DND-41 (cell line): ENCODE results near the gene PRELP.

Source experiments
- ATAC-seq: fragments of 200-7000 bp; cut with Tn5 transposase; 3 replicates; pipeline ENCODE4 v1.9.1; 2021; ENCODE audit warnings: low read depth; ENCODE audit not compliant: insufficient read depth
- DNase-seq: peaks from one replicate; pipeline ENCODE4 v3.0.0-alpha.2; 2020
- H2AFZ ChIP-seq: 2 replicates; pipeline ENCODE4 v1.6.0; 2012; ENCODE audit warnings: low read depth, low read length
- H3K27ac ChIP-seq: 2 replicates; pipeline ENCODE4 v1.5.1; 2012; ENCODE audit warnings: low read length, inconsistent platforms
- H3K27me3 ChIP-seq: fragments of 200-600 bp; sonication (generic); 2 replicates; pipeline ENCODE4 v1.6.0; 2012; ENCODE audit warnings: low read length, mild to moderate bottlenecking, inconsistent platforms; ENCODE audit not compliant: insufficient read depth, poor library complexity
- H3K36me3 ChIP-seq: 2 replicates; pipeline ENCODE4 v1.5.1; 2012; ENCODE audit warnings: low read length, inconsistent platforms; ENCODE audit not compliant: insufficient read depth
- H3K4me1 ChIP-seq: 2 replicates; pipeline ENCODE4 v1.5.1; 2012; ENCODE audit warnings: mild to moderate bottlenecking, low read length; ENCODE audit not compliant: insufficient read depth
- H3K4me2 ChIP-seq: 2 replicates; pipeline ENCODE4 v1.6.0; 2012; ENCODE audit warnings: mild to moderate bottlenecking, moderate library complexity, low read length, inconsistent platforms; ENCODE audit not compliant: insufficient read depth
- H3K4me3 ChIP-seq, 2 experiments: fragments of 200-600 bp in 1 of 2; shearing (Covaris generic) in 1 of 2; 2 replicates each; pipeline ENCODE4 v1.5.1; 2012 to 2016; ENCODE audit warnings: inconsistent platforms in 2 of 2, low read length in 2 of 2, mild to moderate bottlenecking in 2 of 2, low read depth in 1 of 2, moderate library complexity in 1 of 2
- H3K79me2 ChIP-seq: 2 replicates; pipeline ENCODE4 v1.6.0; 2012; ENCODE audit warnings: low read length, inconsistent platforms; ENCODE audit not compliant: insufficient read depth
- H3K9ac ChIP-seq: 2 replicates; pipeline ENCODE4 v1.6.0; 2012; ENCODE audit warnings: low read depth, mild to moderate bottlenecking, inconsistent platforms, low read length, moderate library complexity
- H3K9me3 ChIP-seq: 2 replicates; pipeline ENCODE4 v1.5.1; 2012; ENCODE audit warnings: low read length, moderate library complexity, mild to moderate bottlenecking, inconsistent platforms; ENCODE audit not compliant: insufficient read depth, severe bottlenecking
- H4K20me1 ChIP-seq: 2 replicates; pipeline ENCODE4 v1.6.0; 2012; ENCODE audit warnings: low read length; ENCODE audit not compliant: insufficient read depth
- CTCF ChIP-seq: IDR thresholded peaks from 2 replicates; pipeline ENCODE4 v1.5.1; 2012; ENCODE audit warnings: borderline replicate concordance, low read length, moderate library complexity, mild to moderate bottlenecking; ENCODE audit not compliant: poor library complexity, severe bottlenecking; ENCODE audit errors: extremely low read depth
- EZH2 ChIP-seq: IDR thresholded peaks from 3 replicates; pipeline ENCODE4 v1.6.1; 2012; ENCODE audit warnings: borderline replicate concordance, low read depth, mild to moderate bottlenecking, moderate library complexity, low read length, inconsistent platforms; ENCODE audit not compliant: severe bottlenecking

The PRELP gene

GRCh38 chr1:203534526-203534925, 58.9 kb downstream of the PRELP start:
- Histone ChIP-seq H4K20me1 (no peaks in the 10 kb centered on the region), H3K9me3 (no peaks in the 10 kb centered on the region), H3K4me1 (no peaks in the 10 kb centered on the region), H3K36me3 (no peaks in the 10 kb centered on the region), H3K4me3 (no peak overlapping the region), H2AFZ (no peak overlapping the region), H3K4me2 (no peak overlapping the region), H3K79me2 (no peaks in the 10 kb centered on the region), H3K27ac (no peak overlapping the region), H3K9ac (no peak overlapping the region), H3K27me3 (no peaks in the 10 kb centered on the region)
- ATAC-seq: no peak
- no peak for DNase-seq
- no peak for TF ChIP-seq CTCF
- no peak for TF ChIP-seq EZH2

- no peaks in the 10 kb centered on the region for H3K27me3 ChIP-seq
- H3K9me3 ChIP-seq: no peaks in the 10 kb centered on the region
- ATAC-seq (no peak), DNase-seq (no peak)
- no peak overlapping the region for H3K4me3 ChIP-seq
- H4K20me1 ChIP-seq: no peaks in the 10 kb centered on the region
- H2AFZ ChIP-seq: no peak overlapping the region
- TF ChIP-seq EZH2: no peak
- no peak for TF ChIP-seq CTCF
- no peaks in the 10 kb centered on the region for H3K79me2 ChIP-seq
- no peak overlapping the region for H3K4me2 ChIP-seq
- H3K4me1 ChIP-seq: no peaks in the 10 kb centered on the region
- H3K9ac ChIP-seq: no peak overlapping the region
- no peak overlapping the region for H3K27ac ChIP-seq
- H3K36me3 ChIP-seq: no peaks in the 10 kb centered on the region
Measured at GRCh38 chr1:203536575-203536974, 61.0 kb downstream of the PRELP start.

DNA sequence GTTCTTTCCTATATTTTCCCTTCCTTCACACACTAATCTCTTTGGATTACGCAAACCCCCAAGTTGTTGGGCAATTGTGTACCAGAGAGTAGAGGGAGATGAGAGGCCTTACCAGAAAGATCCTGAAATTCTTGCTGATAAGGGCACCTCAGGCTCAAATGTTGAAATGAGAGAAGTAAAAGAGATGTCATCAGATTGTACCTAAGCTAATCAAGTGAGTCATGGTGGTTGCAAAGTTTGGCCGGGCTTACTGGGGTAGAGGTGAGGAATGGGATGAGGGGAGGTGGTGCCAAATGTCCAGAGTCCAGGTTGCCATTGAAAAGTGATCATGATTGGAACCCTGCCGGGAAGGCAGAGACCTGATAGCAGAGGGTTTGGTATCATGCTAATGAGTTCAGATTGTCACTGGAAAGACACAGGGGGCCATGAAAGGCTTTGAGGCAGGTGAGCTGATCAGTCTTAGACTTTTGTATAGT, 61.4 kb downstream of the PRELP start:
- H4K20me1 ChIP-seq: no peaks in the 10 kb centered on the region
- H3K4me2 ChIP-seq: no peak overlapping the region
- no peak overlapping the region for H3K9ac ChIP-seq
- no peak overlapping the region for H3K4me3 ChIP-seq
- H3K9me3 ChIP-seq: no peaks in the 10 kb centered on the region
- no peaks in the 10 kb centered on the region for H3K27me3 ChIP-seq
- ATAC-seq (no peak), DNase-seq (no peak)
- H3K27ac ChIP-seq: no peak overlapping the region
- no peaks in the 10 kb centered on the region for H3K36me3 ChIP-seq
- no peaks in the 10 kb centered on the region for H3K79me2 ChIP-seq
- no peak for TF ChIP-seq EZH2
- no peak for TF ChIP-seq CTCF
- H3K4me1 ChIP-seq: no peaks in the 10 kb centered on the region
- H2AFZ ChIP-seq: no peak overlapping the region
